GM06990 (cell line): ENCODE data around the gene KIF26B.

Experiments
- DNase-seq: peaks from one replicate; pipeline ENCODE4 v3.0.0-alpha.2; 2011; ENCODE audit not compliant: insufficient read length; ENCODE audit errors: extremely low read depth
- H3K27me3 ChIP-seq: replicated peaks from 2 replicates; pipeline ENCODE4 v1.6.0; 2011; ENCODE audit warnings: low read length; ENCODE audit not compliant: control insufficient read depth, insufficient read depth
- H3K36me3 ChIP-seq: 2 replicates; pipeline ENCODE4 v1.5.1; 2011; ENCODE audit warnings: low read length; ENCODE audit not compliant: control insufficient read depth, insufficient read depth
- H3K4me3 ChIP-seq: replicated peaks from 2 replicates; pipeline ENCODE4 v1.5.1; 2011; ENCODE audit warnings: low read depth, mild to moderate bottlenecking, control low read depth, low read length
- CTCF ChIP-seq: IDR thresholded peaks from 2 replicates; pipeline ENCODE4 v1.5.1; 2011; ENCODE audit warnings: low read length, control low read depth, mild to moderate bottlenecking, inconsistent platforms; ENCODE audit not compliant: insufficient read depth, poor library complexity, severe bottlenecking

Gene KIF26B

DNA sequence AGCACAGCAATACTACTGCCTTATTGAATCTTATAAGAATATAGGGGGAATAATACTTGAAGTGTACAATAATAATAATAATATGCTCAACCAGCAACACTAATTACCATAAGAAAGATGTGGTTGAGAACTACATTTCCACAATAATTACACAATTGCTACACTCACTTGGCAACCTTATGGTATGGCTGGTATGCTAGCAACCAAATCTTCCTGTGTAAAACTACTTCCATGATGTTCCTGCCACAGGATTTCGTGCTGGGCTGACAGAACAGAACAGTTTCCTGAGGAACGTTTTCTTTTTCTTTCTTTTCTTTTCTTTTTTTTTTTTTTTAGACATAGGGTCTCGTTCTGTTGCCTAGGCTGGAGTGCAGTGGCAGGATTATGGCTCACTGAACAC is 50.6 kb downstream of the KIF26B start:
- Histone ChIP-seq H3K4me3 (no peak overlapping the region), H3K36me3 (no peaks in the 10 kb centered on the region), H3K27me3 (no peaks in the 10 kb centered on the region)
- no peak for DNase-seq
- TF ChIP-seq CTCF = no peak

- DNase-seq = no peak
- Histone ChIP-seq H3K36me3 (no peaks in the 10 kb centered on the region), H3K4me3 (no peak overlapping the region), H3K27me3 (no peaks in the 10 kb centered on the region)
- no peak for TF ChIP-seq CTCF
Measured at GRCh38 chr1:245205864-245206263, 51.1 kb downstream of the KIF26B start.

GRCh38 chr1:245207056-245207638 is 52.4 kb downstream of the KIF26B start:
- TF ChIP-seq CTCF = no peak
- DNase-seq = no peak
- no peak overlapping the region for H3K4me3 ChIP-seq
- H3K36me3 ChIP-seq = no peaks in the 10 kb centered on the region
- no peaks in the 10 kb centered on the region for H3K27me3 ChIP-seq

DNA sequence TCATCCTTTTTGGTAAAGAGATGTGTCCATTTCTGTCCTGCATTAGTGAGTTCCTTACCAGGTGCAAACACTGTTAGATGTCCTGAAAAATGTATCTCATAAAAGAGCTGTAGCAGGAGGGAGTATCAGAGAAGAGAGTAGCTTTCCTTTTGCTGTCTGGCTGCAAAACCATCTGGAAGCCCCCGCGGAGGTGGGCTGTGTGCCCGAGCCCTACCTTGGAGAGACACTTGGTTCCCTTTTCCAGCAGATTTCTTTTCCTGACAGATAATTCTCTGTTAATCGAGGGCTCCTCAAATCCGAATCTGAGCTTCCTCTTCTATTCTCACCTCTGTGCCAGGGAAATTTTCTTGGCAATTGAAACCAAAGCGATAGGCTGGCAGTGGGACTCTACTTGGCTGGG is 53.0 kb downstream of the KIF26B start:
- Histone ChIP-seq H3K27me3 (no peaks in the 10 kb centered on the region), H3K4me3 (no peak overlapping the region), H3K36me3 (no peaks in the 10 kb centered on the region)
- TF ChIP-seq CTCF = no peak
- no peak for DNase-seq

GRCh38 chr1:245209658-245210435 is 55.1 kb downstream of the KIF26B start:
- no peaks in the 10 kb centered on the region; the same call in 1 of the 2 replicates for H3K27me3 ChIP-seq
- H3K36me3 ChIP-seq = no peaks in the 10 kb centered on the region
- TF ChIP-seq CTCF = no peak
- no peak overlapping the region for H3K4me3 ChIP-seq
- DNase-seq = no peak
